K562 (cell line): ENCODE data around the gene NCKIPSD. TPM values are rescaled to one million over a fixed set of nuclear protein-coding genes. Genes with fewer than 3 reads are reported as not detected.

Source experiments
- ARID2 ChIP-seq: fragments of 450-650 bp; IDR thresholded peaks from 2 replicates; pipeline ENCODE4 v1.6.1; 2017; ENCODE audit warnings: antibody characterized with exemption, mild to moderate bottlenecking
- ELK3 ChIP-seq: fragments of 450-650 bp; formaldehyde crosslinking; IDR thresholded peaks from 2 replicates; pipeline ENCODE4 v1.4.0; 2020; ENCODE audit warnings: mild to moderate bottlenecking
- FOS ChIP-seq: IDR thresholded peaks from 3 replicates; pipeline ENCODE4 v1.6.1; 2011; ENCODE audit not compliant: insufficient read length; ENCODE audit errors: extremely low read depth
- FOXO4 ChIP-seq: fragments of 450-650 bp; formaldehyde crosslinking; IDR thresholded peaks from 2 replicates; pipeline ENCODE4 v1.4.0; 2020; ENCODE audit warnings: mild to moderate bottlenecking, moderate library complexity
- KLF16 ChIP-seq: IDR thresholded peaks from 2 replicates; pipeline ENCODE4 v1.6.1; 2016; ENCODE audit warnings: antibody characterized with exemption
- MED1 ChIP-seq: sonication (generic); formaldehyde crosslinking; IDR thresholded peaks from 2 replicates; pipeline ENCODE4 v1.8.1; 2023; ENCODE audit warnings: missing genetic modification reagents, borderline replicate concordance
- RBM25 ChIP-seq: fragments of 200-400 bp; formaldehyde crosslinking; IDR thresholded peaks from 2 replicates; pipeline ENCODE4 v1.6.1; 2018; ENCODE audit warnings: low read length, low read depth, moderate library complexity; ENCODE audit not compliant: severe bottlenecking
- RBM34 ChIP-seq: fragments of 200-400 bp; formaldehyde crosslinking; IDR thresholded peaks from 2 replicates; pipeline ENCODE4 v1.6.1; 2018; ENCODE audit warnings: low read length, borderline replicate concordance; ENCODE audit not compliant: insufficient read depth
- SRF ChIP-seq, 2 experiments: fragments of 250-450, 450-650 bp in 1 of 2; sonication (Bioruptor Pico) in 1 of 2; sonication (generic) in 1 of 2; formaldehyde crosslinking; IDR thresholded peaks; 2 replicates each; pipeline versions ENCODE4 v1.5.0 to v1.5.1; 2020 to 2022; ENCODE audit warnings: mild to moderate bottlenecking in 1 of 2, missing genetic modification reagents in 1 of 2
- TCF7L2 ChIP-seq: fragments of 150-350 bp; IDR thresholded peaks from 2 replicates; pipeline ENCODE4 v1.6.1; 2016; ENCODE audit warnings: low read depth, mild to moderate bottlenecking, low read length, moderate library complexity
- TOE1 ChIP-seq, 2 experiments: fragments of 450-650 bp in 1 of 2; sonication (generic) in 1 of 2; formaldehyde crosslinking in 1 of 2; IDR thresholded peaks; 2 replicates each; pipeline versions ENCODE4 v1.7.1 to v1.8.0; 2016 to 2022; ENCODE audit warnings: borderline replicate concordance in 2 of 2, mild to moderate bottlenecking in 2 of 2, antibody characterized with exemption in 1 of 2, inconsistent platforms in 1 of 2, low read depth in 1 of 2, missing genetic modification reagents in 1 of 2, moderate library complexity in 1 of 2
- YY1 ChIP-seq, 3 experiments: IDR thresholded peaks; 2 replicates each; pipeline ENCODE4 v1.6.1; 2011; ENCODE audit warnings: low read length in 2 of 3, mild to moderate bottlenecking in 2 of 3, moderate library complexity in 2 of 3, borderline replicate concordance in 1 of 3, control low read depth in 1 of 3, low read depth in 1 of 3; ENCODE audit not compliant: insufficient read depth in 3 of 3, insufficient replicate concordance in 2 of 3, control insufficient read depth in 1 of 3, insufficient read length in 1 of 3; ENCODE audit errors: extremely low read depth in 1 of 3
- ZFX ChIP-seq: sonication (generic); formaldehyde crosslinking; IDR thresholded peaks from 2 replicates; pipeline ENCODE4 v1.8.0; 2022; ENCODE audit warnings: mild to moderate bottlenecking, missing genetic modification reagents, moderate library complexity
- ZNF143 ChIP-seq: sonication (generic); formaldehyde crosslinking; IDR thresholded peaks from 2 replicates; pipeline ENCODE4 v1.9.0; 2022; ENCODE audit warnings: mild to moderate bottlenecking, missing genetic modification reagents
- ZNF609 ChIP-seq: sonication (generic); formaldehyde crosslinking; IDR thresholded peaks from 2 replicates; pipeline ENCODE4 v1.8.1; 2023; ENCODE audit warnings: missing genetic modification reagents, mild to moderate bottlenecking, borderline replicate concordance
- ZNF76 ChIP-seq: fragments of 250-450 bp; sonication (Bioruptor Pico); IDR thresholded peaks from 2 replicates; pipeline ENCODE4 v1.4.0; 2020; ENCODE audit warnings: mild to moderate bottlenecking, moderate library complexity, borderline replicate concordance
- polyA plus RNA-seq, 8 experiments: library from polyadenylated mRNA; depleted of rRNA in 4 of 8; stranded (reverse) in 5 of 8; unstranded in 3 of 8; fragments of >200 nt; fragmentation: Nextera tagmentation in 2 of 8; fragmentation: Illumina TruSeq in 1 of 8; extraction: Ambion mirVana in 2 of 8; extraction: Trizol in 1 of 8; gene quantifications; 2 replicates each; pipeline versions ENCODE4 v1.2.1 to v1.2.3, GENCODE V29; 2011 to 2014; ENCODE audit warnings: inconsistent platforms in 1 of 8, missing spikeins in 1 of 8
- total RNA-seq, 7 experiments: library from RNA; depleted of rRNA in 6 of 7; stranded (reverse); fragments of >200 nt in 6 of 7; fragmentation: Illumina TruSeq in 2 of 7; extraction: Trizol in 2 of 7; gene quantifications; 2 replicates each; pipeline versions ENCODE4 v1.2.1 to v1.2.3, GENCODE V29; 2011 to 2021; ENCODE audit warnings: low replicate concordance in 1 of 7

Gene NCKIPSD
- total and polyA plus RNA-seq, 9 of the 15 experiments (the other 6 are each of a cell fraction or from before 2014, with no cell fraction given) = 0.49 to 24.4 (median 12.3) TPM

- peak; percentile 59 for TF ChIP-seq ZFX (CRISPR knock-in tag)
- no peak for TF ChIP-seq ARID2
- TF ChIP-seq ZNF143 (CRISPR knock-in tag) = no peak
- TF ChIP-seq FOXO4 (CRISPR knock-in tag) = no peak
- no peak for TF ChIP-seq TCF7L2
- TF ChIP-seq ZNF609 = no peak
- no peak for TF ChIP-seq ELK3 (CRISPR knock-in tag)
- no peak for TF ChIP-seq MED1 (CRISPR knock-in tag)
- no peak for TF ChIP-seq ZNF76 (CRISPR knock-in tag)
- no peak for TF ChIP-seq FOS
- TF ChIP-seq YY1 (IDR thresholded peaks at IDR 0.05; ENCODE audit: borderline replicate concordance in 1 of 3, control insufficient read depth in 1 of 3, extremely low read depth in 1 of 3, insufficient read depth in 3 of 3, insufficient read length in 1 of 3, insufficient replicate concordance in 2 of 3, low read depth in 1 of 3, low read length in 2 of 3) = no peak
- TF ChIP-seq RBM25 = no peak
- no peak for TF ChIP-seq KLF16
- peak in 1 of 2 experiments; percentile 55; a peak in 1 of 4 replicates for TF ChIP-seq SRF (CRISPR knock-in tag; IDR thresholded peaks at IDR 0.05)
- TF ChIP-seq RBM34 = no peak
- TF ChIP-seq TOE1 (IDR thresholded peaks at IDR 0.05; ENCODE audit: borderline replicate concordance) = no peak
- no peak for TF ChIP-seq TOE1 (CRISPR knock-in tag; IDR thresholded peaks at IDR 0.05; ENCODE audit: borderline replicate concordance, low read depth)
Measured at GRCh38 chr3:48685603-48686511, at the start of gene NCKIPSD (continued).
